Measurements from ENCODE around the gene CASP2. TPM values are rescaled to one million over a fixed set of nuclear protein-coding genes. Genes with fewer than 3 reads are reported as not detected.

Gene CASP2
- total RNA-seq, 1 donor from 2014 or later, result 55.3 TPM

DNA sequence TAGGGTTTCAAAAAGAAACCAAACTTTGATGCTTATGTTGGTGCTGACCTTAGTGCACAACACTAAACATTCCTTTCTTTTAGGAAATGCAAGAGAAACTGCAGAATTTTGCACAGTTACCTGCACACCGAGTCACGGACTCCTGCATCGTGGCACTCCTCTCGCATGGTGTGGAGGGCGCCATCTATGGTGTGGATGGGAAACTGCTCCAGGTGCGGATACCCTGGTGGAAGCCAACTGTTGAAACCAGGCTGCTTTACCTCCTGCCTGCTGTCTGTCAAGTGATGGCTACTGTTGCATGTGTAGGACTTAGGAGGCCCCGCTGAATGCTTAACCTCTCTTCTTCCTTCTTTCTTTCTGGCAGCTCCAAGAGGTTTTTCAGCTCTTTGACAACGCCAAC lies 11.7 kb downstream of the CASP2 start:
- H3K27me3 Mint-ChIP-seq (ENCODE audit: unreplicated experiment), result peaks cover 3% of the 10 kb centered on the region
- no peaks in the 10 kb centered on the region for H3K9me3 Mint-ChIP-seq (ENCODE audit: unreplicated experiment)
- DNase-seq (ENCODE audit: low spot score), result peak; percentile 66
- no peak overlapping the region for H3K4me3 Mint-ChIP-seq (ENCODE audit: unreplicated experiment)
- H3K4me1 Mint-ChIP-seq (ENCODE audit: unreplicated experiment), result peaks cover 18% of the 10 kb centered on the region
- TF ChIP-seq, protein P1, sequence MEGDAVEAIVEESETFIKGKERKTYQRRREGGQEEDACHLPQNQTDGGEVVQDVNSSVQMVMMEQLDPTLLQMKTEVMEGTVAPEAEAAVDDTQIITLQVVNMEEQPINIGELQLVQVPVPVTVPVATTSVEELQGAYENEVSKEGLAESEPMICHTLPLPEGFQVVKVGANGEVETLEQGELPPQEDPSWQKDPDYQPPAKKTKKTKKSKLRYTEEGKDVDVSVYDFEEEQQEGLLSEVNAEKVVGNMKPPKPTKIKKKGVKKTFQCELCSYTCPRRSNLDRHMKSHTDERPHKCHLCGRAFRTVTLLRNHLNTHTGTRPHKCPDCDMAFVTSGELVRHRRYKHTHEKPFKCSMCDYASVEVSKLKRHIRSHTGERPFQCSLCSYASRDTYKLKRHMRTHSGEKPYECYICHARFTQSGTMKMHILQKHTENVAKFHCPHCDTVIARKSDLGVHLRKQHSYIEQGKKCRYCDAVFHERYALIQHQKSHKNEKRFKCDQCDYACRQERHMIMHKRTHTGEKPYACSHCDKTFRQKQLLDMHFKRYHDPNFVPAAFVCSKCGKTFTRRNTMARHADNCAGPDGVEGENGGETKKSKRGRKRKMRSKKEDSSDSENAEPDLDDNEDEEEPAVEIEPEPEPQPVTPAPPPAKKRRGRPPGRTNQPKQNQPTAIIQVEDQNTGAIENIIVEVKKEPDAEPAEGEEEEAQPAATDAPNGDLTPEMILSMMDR (IDR thresholded peaks at IDR 0.05; ENCODE audit: unreplicated experiment), result peak; percentile 59
- peaks cover 61% of the 10 kb centered on the region for H3K36me3 Mint-ChIP-seq (ENCODE audit: low read depth, unreplicated experiment)
- H3K27ac Mint-ChIP-seq (ENCODE audit: unreplicated experiment), result no peak overlapping the region

DNA sequence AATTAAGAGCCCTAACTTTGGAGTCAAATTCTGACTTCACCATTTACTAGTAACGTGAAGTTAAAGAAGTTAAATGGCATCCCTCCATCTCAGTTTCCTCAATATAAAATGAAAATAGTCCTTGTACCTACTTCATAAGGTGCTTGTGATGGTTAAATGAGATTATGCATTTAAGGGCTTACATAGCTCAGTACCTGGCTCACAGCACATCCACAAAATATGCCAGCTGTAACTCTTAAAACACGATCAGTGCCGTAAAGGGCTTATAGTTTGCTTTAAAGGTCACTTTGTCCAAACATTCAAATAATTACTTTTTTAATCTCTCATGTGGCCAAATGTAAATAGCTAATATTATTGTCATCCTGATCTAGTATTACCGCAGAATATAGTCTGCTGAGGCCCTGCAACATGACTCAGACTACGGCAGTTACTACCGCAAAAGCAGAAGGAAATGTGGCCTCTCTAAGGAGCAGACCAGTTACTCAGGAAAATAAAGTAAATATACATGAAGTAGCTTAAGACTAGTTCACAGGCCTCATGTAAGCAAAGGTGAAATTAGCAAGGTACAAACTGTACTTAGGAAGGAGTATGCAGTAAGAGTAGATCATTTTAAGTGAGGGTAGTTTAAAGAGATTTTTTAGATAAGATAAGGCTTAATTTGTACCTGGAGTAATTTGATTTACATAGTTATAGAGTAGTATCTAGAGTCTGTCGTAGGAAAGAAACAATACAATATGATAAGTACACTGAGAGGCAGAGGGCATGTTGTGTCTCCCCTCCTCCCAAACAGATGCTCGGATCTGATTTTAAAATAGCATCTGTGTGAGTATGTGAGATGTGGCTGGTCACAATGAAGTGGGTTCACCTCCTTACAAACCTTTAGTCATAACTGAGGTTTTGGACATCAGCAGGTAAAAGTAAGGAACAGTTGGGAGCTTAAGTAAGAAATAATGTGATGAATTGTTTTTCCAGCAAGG lies 13.1 kb downstream of the CASP2 start:
- TF ChIP-seq, protein P1 (IDR thresholded peaks at IDR 0.05; ENCODE audit: unreplicated experiment), result no peak
- Mint-ChIP-seq H3K36me3 (ENCODE audit: low read depth, unreplicated experiment) (peaks cover 66% of the 10 kb centered on the region), H3K4me1 (ENCODE audit: unreplicated experiment) (peaks cover 12% of the 10 kb centered on the region), H3K27ac (ENCODE audit: unreplicated experiment) (no peak overlapping the region), H3K4me3 (ENCODE audit: unreplicated experiment) (peak overlapping the region; percentile 21), H3K9me3 (ENCODE audit: unreplicated experiment) (no peaks in the 10 kb centered on the region), H3K27me3 (ENCODE audit: unreplicated experiment) (peaks cover 3% of the 10 kb centered on the region)
- no peak for DNase-seq (ENCODE audit: low spot score)

DNA sequence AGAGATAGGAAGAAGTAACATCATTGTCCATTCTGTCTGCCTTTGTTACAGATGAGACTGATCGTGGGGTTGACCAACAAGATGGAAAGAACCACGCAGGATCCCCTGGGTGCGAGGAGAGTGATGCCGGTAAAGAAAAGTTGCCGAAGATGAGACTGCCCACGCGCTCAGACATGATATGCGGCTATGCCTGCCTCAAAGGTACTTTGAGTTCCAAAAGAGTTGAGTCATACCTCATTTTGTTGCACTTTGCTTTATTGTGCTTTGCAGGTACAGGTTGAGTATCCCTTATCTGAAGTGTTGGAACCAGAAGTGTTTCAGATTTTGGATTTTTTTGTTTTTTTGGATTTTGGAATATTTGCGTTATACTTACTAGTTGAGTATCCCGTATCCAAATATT lies 15.6 kb downstream of the CASP2 start:
- Mint-ChIP-seq H3K4me1 (ENCODE audit: unreplicated experiment) (peaks cover 22% of the 10 kb centered on the region), H3K36me3 (ENCODE audit: low read depth, unreplicated experiment) (peaks cover 76% of the 10 kb centered on the region), H3K27me3 (ENCODE audit: unreplicated experiment) (peaks cover 6% of the 10 kb centered on the region), H3K4me3 (ENCODE audit: unreplicated experiment) (no peak overlapping the region), H3K9me3 (ENCODE audit: unreplicated experiment) (no peaks in the 10 kb centered on the region), H3K27ac (ENCODE audit: unreplicated experiment) (no peak overlapping the region)
- TF ChIP-seq, protein P1 (IDR thresholded peaks at IDR 0.05; ENCODE audit: unreplicated experiment), result no peak
- DNase-seq (ENCODE audit: low spot score), result no peak

- Mint-ChIP-seq H3K9me3 (ENCODE audit: unreplicated experiment) (no peaks in the 10 kb centered on the region), H3K36me3 (ENCODE audit: low read depth, unreplicated experiment) (peaks cover 72% of the 10 kb centered on the region), H3K27me3 (ENCODE audit: unreplicated experiment) (peaks cover 7% of the 10 kb centered on the region), H3K4me1 (ENCODE audit: unreplicated experiment) (peaks cover 22% of the 10 kb centered on the region), H3K4me3 (ENCODE audit: unreplicated experiment) (peak overlapping the region; percentile 2), H3K27ac (ENCODE audit: unreplicated experiment) (no peak overlapping the region)
- TF ChIP-seq, protein P1 (IDR thresholded peaks at IDR 0.05; ENCODE audit: unreplicated experiment), result no peak
- DNase-seq (ENCODE audit: low spot score), result no peak
Observed at GRCh38 chr7:143304938-143305337, 16.8 kb downstream of the CASP2 start.

Measured in endothelial cell (in vitro differentiated cells).